HG03045 (cell line): ENCODE data around the gene SIGLEC6.
"Not testable (repeated sequence)": the region's sequence is repeated elsewhere in the genome, so short reads cannot be mapped to it uniquely, and the experiment has no call there.

Source experiments
- ATAC-seq: cut with Tn5 transposase; IDR thresholded peaks from one replicate; pipeline ENCODE4 v1.9.1; 2021; ENCODE audit warnings: mild to moderate bottlenecking, moderate library complexity; ENCODE audit not compliant: unreplicated experiment

SIGLEC6 gene

GRCh38 chr19:51513968-51514367 lies 17.5 kb downstream of the SIGLEC6 start:
- no peak for ATAC-seq

- no peak for ATAC-seq
Observed at GRCh38 chr19:51511353-51511752, 20.1 kb downstream of the SIGLEC6 start.

- no peak for ATAC-seq
Observed at GRCh38 chr19:51509823-51510660, 21.4 kb downstream of the SIGLEC6 start.

- no peak for ATAC-seq
Observed at GRCh38 chr19:51508059-51508733, 23.3 kb downstream of the SIGLEC6 start.

GRCh38 chr19:51507640-51508058 lies 23.8 kb downstream of the SIGLEC6 start:
- no peak for ATAC-seq

- no peak for ATAC-seq
Observed at GRCh38 chr19:51507192-51507591, 24.3 kb downstream of the SIGLEC6 start.

GRCh38 chr19:51505904-51506303 lies 25.6 kb downstream of the SIGLEC6 start:
- no peak for ATAC-seq

- no peak for ATAC-seq
Observed at GRCh38 chr19:51503896-51504295, 27.6 kb downstream of the SIGLEC6 start.

- ATAC-seq: no peak
Observed at GRCh38 chr19:51503286-51503817, 28.1 kb downstream of the SIGLEC6 start.

GRCh38 chr19:51501594-51502263 lies 29.7 kb downstream of the SIGLEC6 start, which contains the start of gene SIGLEC12:
SIGLEC12 (minus strand) TSS chr19:51501800; CDS start chr19:51501733, 67 bp downstream.
- ATAC-seq: no peak

- ATAC-seq: not testable (repeated sequence)
Observed at GRCh38 chr19:51500931-51501330, 30.5 kb downstream of the SIGLEC6 start.

GRCh38 chr19:51497666-51498065 lies 33.8 kb downstream of the SIGLEC6 start:
- no peak for ATAC-seq

- no peak for ATAC-seq
Observed at GRCh38 chr19:51493776-51494175, 37.7 kb downstream of the SIGLEC6 start.

GRCh38 chr19:51491586-51491985 lies 39.9 kb downstream of the SIGLEC6 start:
- ATAC-seq: no peak

- no peak for ATAC-seq
Observed at GRCh38 chr19:51490676-51491075, 40.8 kb downstream of the SIGLEC6 start.

- ATAC-seq: no peak
Observed at GRCh38 chr19:51489113-51489512, 42.4 kb downstream of the SIGLEC6 start.

- no peak for ATAC-seq
Observed at GRCh38 chr19:51488491-51488890, 43.0 kb downstream of the SIGLEC6 start.

GRCh38 chr19:51485960-51486660 lies 45.4 kb downstream of the SIGLEC6 start:
- ATAC-seq: no peak

- ATAC-seq: no peak
Observed at GRCh38 chr19:51480590-51480989, 50.9 kb downstream of the SIGLEC6 start.

- no peak for ATAC-seq
Observed at GRCh38 chr19:51479531-51480331, 51.7 kb downstream of the SIGLEC6 start.
